Measurements from ENCODE around the gene HTR1D.

HTR1D gene

GRCh38 chr1:23184212-23184934, 32.9 kb downstream of the HTR1D start:
- H3K4me1 Mint-ChIP-seq (ENCODE audit: low read depth) = peaks cover 9% of the 10 kb centered on the region
- peak overlapping the region; percentile 65 for H3K4me3 Mint-ChIP-seq
- no peak overlapping the region for H3K27ac Mint-ChIP-seq
- H3K9me3 Mint-ChIP-seq = no peaks in the 10 kb centered on the region
- peaks cover 4% of the 10 kb centered on the region for H3K27me3 Mint-ChIP-seq
- H3K36me3 Mint-ChIP-seq (ENCODE audit: low read depth) = no peaks in the 10 kb centered on the region
- DNase-seq = peak; percentile 63

- H3K4me3 Mint-ChIP-seq = no peak overlapping the region
- DNase-seq = no peak
- peaks cover 29% of the 10 kb centered on the region for H3K27me3 Mint-ChIP-seq
- H3K9me3 Mint-ChIP-seq = no peaks in the 10 kb centered on the region
- H3K4me1 Mint-ChIP-seq (ENCODE audit: low read depth) = peaks cover 19% of the 10 kb centered on the region
- H3K27ac Mint-ChIP-seq = no peak overlapping the region
- H3K36me3 Mint-ChIP-seq (ENCODE audit: low read depth) = no peaks in the 10 kb centered on the region
Observed at GRCh38 chr1:23179862-23180261, 37.4 kb downstream of the HTR1D start.

- Mint-ChIP-seq H3K9me3 (no peaks in the 10 kb centered on the region), H3K36me3 (ENCODE audit: low read depth) (no peaks in the 10 kb centered on the region), H3K27ac (no peak overlapping the region), H3K4me1 (ENCODE audit: low read depth) (peaks cover 21% of the 10 kb centered on the region), H3K27me3 (peaks cover 29% of the 10 kb centered on the region), H3K4me3 (no peak overlapping the region)
- DNase-seq = no peak
Observed at GRCh38 chr1:23178950-23179349, 38.4 kb downstream of the HTR1D start.

GRCh38 chr1:23178414-23178813, 38.9 kb downstream of the HTR1D start:
- Mint-ChIP-seq H3K4me1 (ENCODE audit: low read depth) (peaks cover 18% of the 10 kb centered on the region), H3K27me3 (peaks cover 29% of the 10 kb centered on the region), H3K36me3 (ENCODE audit: low read depth) (no peaks in the 10 kb centered on the region), H3K27ac (no peak overlapping the region), H3K4me3 (peak overlapping the region; percentile 57), H3K9me3 (no peaks in the 10 kb centered on the region)
- DNase-seq = no peak

- H3K36me3 Mint-ChIP-seq (ENCODE audit: low read depth) = no peaks in the 10 kb centered on the region
- DNase-seq = peak; percentile 70
- peaks cover 18% of the 10 kb centered on the region for H3K4me1 Mint-ChIP-seq (ENCODE audit: low read depth)
- no peaks in the 10 kb centered on the region for H3K9me3 Mint-ChIP-seq
- no peak overlapping the region for H3K27ac Mint-ChIP-seq
- peaks cover 29% of the 10 kb centered on the region for H3K27me3 Mint-ChIP-seq
- H3K4me3 Mint-ChIP-seq = peak overlapping the region; percentile 62
Observed at GRCh38 chr1:23177438-23178380, 39.6 kb downstream of the HTR1D start.

GRCh38 chr1:23177031-23177430, 40.3 kb downstream of the HTR1D start:
- Mint-ChIP-seq H3K27me3 (peaks cover 29% of the 10 kb centered on the region), H3K4me3 (peak overlapping the region; percentile 62), H3K4me1 (ENCODE audit: low read depth) (peaks cover 18% of the 10 kb centered on the region), H3K36me3 (ENCODE audit: low read depth) (no peaks in the 10 kb centered on the region), H3K9me3 (no peaks in the 10 kb centered on the region), H3K27ac (no peak overlapping the region)
- no peak for DNase-seq

GRCh38 chr1:23174426-23175110, 42.7 kb downstream of the HTR1D start:
- peaks cover 23% of the 10 kb centered on the region for H3K4me1 Mint-ChIP-seq (ENCODE audit: low read depth)
- H3K27me3 Mint-ChIP-seq = peaks cover 26% of the 10 kb centered on the region
- H3K4me3 Mint-ChIP-seq = no peak overlapping the region
- no peak for DNase-seq
- no peaks in the 10 kb centered on the region for H3K36me3 Mint-ChIP-seq (ENCODE audit: low read depth)
- no peaks in the 10 kb centered on the region for H3K9me3 Mint-ChIP-seq
- no peak overlapping the region for H3K27ac Mint-ChIP-seq

GRCh38 chr1:23171181-23171755, 46.0 kb downstream of the HTR1D start:
- DNase-seq = no peak
- H3K4me1 Mint-ChIP-seq (ENCODE audit: low read depth) = peaks cover 33% of the 10 kb centered on the region

GRCh38 chr1:23169727-23170335, 47.5 kb downstream of the HTR1D start:
- DNase-seq = no peak
- Mint-ChIP-seq H3K4me3 (peak overlapping the region; percentile 97), H3K4me1 (ENCODE audit: low read depth) (peaks cover 42% of the 10 kb centered on the region), H3K9me3 (no peaks in the 10 kb centered on the region), H3K27ac (peak overlapping the region; percentile 19), H3K36me3 (ENCODE audit: low read depth) (peaks cover 5% of the 10 kb centered on the region), H3K27me3 (no peaks in the 10 kb centered on the region)

More at GRCh38 chr1:23171181-23171755, 46.0 kb downstream of the HTR1D start:
- Mint-ChIP-seq H3K4me3 (no peak overlapping the region), H3K9me3 (no peaks in the 10 kb centered on the region), H3K27ac (no peak overlapping the region), H3K27me3 (peaks cover 3% of the 10 kb centered on the region), H3K36me3 (ENCODE audit: low read depth) (peaks cover 5% of the 10 kb centered on the region)

- no peak for DNase-seq
- peak overlapping the region; percentile 97 for H3K4me3 Mint-ChIP-seq
- H3K27me3 Mint-ChIP-seq = no peaks in the 10 kb centered on the region
- H3K4me1 Mint-ChIP-seq (ENCODE audit: low read depth) = peaks cover 39% of the 10 kb centered on the region
- H3K9me3 Mint-ChIP-seq = no peaks in the 10 kb centered on the region
- peaks cover 5% of the 10 kb centered on the region for H3K36me3 Mint-ChIP-seq (ENCODE audit: low read depth)
- H3K27ac Mint-ChIP-seq = peak overlapping the region; percentile 94
Observed at GRCh38 chr1:23169195-23169575, 48.1 kb downstream of the HTR1D start.

- no peaks in the 10 kb centered on the region for H3K27me3 Mint-ChIP-seq
- H3K4me1 Mint-ChIP-seq (ENCODE audit: low read depth) = peaks cover 41% of the 10 kb centered on the region
- no peaks in the 10 kb centered on the region for H3K9me3 Mint-ChIP-seq
- peaks cover 5% of the 10 kb centered on the region for H3K36me3 Mint-ChIP-seq (ENCODE audit: low read depth)
- H3K27ac Mint-ChIP-seq = peak within 1 kb of the TSS; percentile 94
- H3K4me3 Mint-ChIP-seq = peak within 1 kb of the TSS; percentile 97
- peak; percentile 90 for DNase-seq
Observed at GRCh38 chr1:23168445-23169194, 48.7 kb downstream of the HTR1D start, which contains the start of gene LUZP1. LUZP1 (minus strand) TSS chr1:23168856.

GRCh38 chr1:23168079-23168444, 49.2 kb downstream of the HTR1D start:
- Mint-ChIP-seq H3K27ac (peak overlapping the region; percentile 94), H3K4me1 (ENCODE audit: low read depth) (peaks cover 43% of the 10 kb centered on the region), H3K27me3 (no peaks in the 10 kb centered on the region), H3K4me3 (peak overlapping the region; percentile 97), H3K36me3 (ENCODE audit: low read depth) (peaks cover 5% of the 10 kb centered on the region), H3K9me3 (no peaks in the 10 kb centered on the region)
- DNase-seq = no peak

- H3K4me1 Mint-ChIP-seq (ENCODE audit: low read depth) = peaks cover 43% of the 10 kb centered on the region
- H3K4me3 Mint-ChIP-seq = peak overlapping the region; percentile 97
- H3K9me3 Mint-ChIP-seq = no peaks in the 10 kb centered on the region
- H3K27ac Mint-ChIP-seq = peak overlapping the region; percentile 63
- H3K27me3 Mint-ChIP-seq = no peaks in the 10 kb centered on the region
- peaks cover 5% of the 10 kb centered on the region for H3K36me3 Mint-ChIP-seq (ENCODE audit: low read depth)
- peak; percentile 57 for DNase-seq
Observed at GRCh38 chr1:23167353-23168078, 49.8 kb downstream of the HTR1D start.
